K562 (cell line): ENCODE measurements around the gene KCTD11. TPM values are rescaled to one million over a fixed set of nuclear protein-coding genes. Genes with fewer than 3 reads are reported as not detected.

Experiments used
- ATAC-seq: fragments of 200-7000 bp; cut with Tn5 transposase; 3 replicates; pipeline ENCODE4 v1.9.1; 2020; ENCODE audit warnings: moderate library complexity
- BruUV-seq: library from RNA; stranded (reverse); fragments of 400-500 nt; replicated peaks from 2 replicates; lab custom pipeline; 2021; lab: Mats Ljungman, UMichigan
- CTCF ChIA-PET: fragments of 300-600 bp; formaldehyde crosslinking; extraction: SDS; loops from one replicate; lab custom pipeline; 2021; ENCODE audit warnings: low intra/inter-chr PET ratio; lab: Yijun Ruan, JAX
- POLR2A ChIA-PET: fragments of 300-600, 350-650 bp; sonication (Branson Sonifier 250); formaldehyde crosslinking; extraction: SDS; loops from one replicate; lab custom pipeline; 2021; ENCODE audit warnings: antibody characterized with exemption, inconsistent platforms; lab: Yijun Ruan, JAX
- DNase-seq, 4 experiments: peaks; one replicate each; pipeline versions ENCODE4 v3.0.0 to v3.0.0-alpha.2; 2011 to 2018; ENCODE audit warnings: low spot score in 3 of 4, mixed read lengths in 3 of 4; ENCODE audit errors: extremely low read depth in 1 of 4
- FAIRE-seq: peaks from 2 replicates; lab custom pipeline; 2011; peaks lifted over from hg19 to GRCh38; lab: Jason Lieb, UNC
- H2AFZ ChIP-seq: 2 replicates; pipeline ENCODE4 v1.6.0; 2011; ENCODE audit warnings: low read depth, low read length, control low read depth, inconsistent platforms
- H3K27ac ChIP-seq: fragments of 200-600 bp; 3 replicates; pipeline ENCODE4 v1.8.0; 2011; ENCODE audit warnings: low read depth, mild to moderate bottlenecking, control low read depth, inconsistent platforms, low read length, moderate library complexity, mixed read lengths; ENCODE audit errors: extremely low read depth
- H3K27me3 ChIP-seq, 2 experiments: fragments of 300-600 bp in 1 of 2; 2 replicates in 1 of 2; 3 replicates in 1 of 2; pipeline versions ENCODE4 v1.6.0 to v1.8.0; 2011; ENCODE audit warnings: inconsistent platforms in 2 of 2, low read length in 2 of 2, mild to moderate bottlenecking in 1 of 2, mixed read lengths in 1 of 2, moderate library complexity in 1 of 2; ENCODE audit not compliant: control insufficient read depth in 2 of 2, insufficient read depth in 2 of 2
- H3K36me3 ChIP-seq: fragments of 300-600 bp; 3 replicates; pipeline ENCODE4 v1.8.0; 2011; ENCODE audit warnings: mild to moderate bottlenecking, low read length, inconsistent platforms; ENCODE audit not compliant: control insufficient read depth, insufficient read depth
- H3K4me1 ChIP-seq, 2 experiments: fragments of 200-600 bp in 1 of 2; replicated peaks in 1 of 2; 2 replicates in 1 of 2; 3 replicates in 1 of 2; pipeline versions ENCODE4 v1.5.1 to v1.8.0; 2011; ENCODE audit warnings: inconsistent platforms in 2 of 2, low read length in 2 of 2, mild to moderate bottlenecking in 1 of 2, mixed read lengths in 1 of 2, moderate library complexity in 1 of 2; ENCODE audit not compliant: control insufficient read depth in 2 of 2, insufficient read depth in 2 of 2
- H3K4me2 ChIP-seq: 2 replicates; pipeline ENCODE4 v1.6.1; 2011; ENCODE audit warnings: low read length, control low read depth, inconsistent platforms, mixed read lengths; ENCODE audit not compliant: insufficient read depth
- H3K4me3 ChIP-seq: fragments of 200-600 bp; sonication (generic), shearing (Covaris generic); 2 replicates; pipeline ENCODE4 v1.5.1; 2016; ENCODE audit warnings: control low read depth, inconsistent platforms
- H3K79me2 ChIP-seq: fragments of 200-600 bp; 3 replicates; pipeline ENCODE4 v1.8.0; 2011; ENCODE audit warnings: low read length, inconsistent platforms; ENCODE audit not compliant: control insufficient read depth, insufficient read depth
- H3K9ac ChIP-seq, 2 experiments: 2 replicates each; pipeline versions ENCODE4 v1.6.0 to v1.6.1; 2011; ENCODE audit warnings: low read depth in 2 of 2, low read length in 2 of 2, control low read depth in 1 of 2, inconsistent platforms in 1 of 2, mild to moderate bottlenecking in 1 of 2, mixed read lengths in 1 of 2; ENCODE audit not compliant: insufficient read depth in 1 of 2
- H3K9me1 ChIP-seq: one replicate; pipeline ENCODE4 v1.6.0; 2011; ENCODE audit warnings: inconsistent platforms, mild to moderate bottlenecking, low read length, moderate library complexity; ENCODE audit not compliant: control insufficient read depth, insufficient read depth
- H3K9me3 ChIP-seq: replicated peaks from 2 replicates; pipeline ENCODE4 v1.5.1; 2011; ENCODE audit warnings: low read depth, low read length, inconsistent platforms; ENCODE audit not compliant: control insufficient read depth, insufficient read depth
- H4K20me1 ChIP-seq: replicated peaks from 2 replicates; pipeline ENCODE4 v1.6.1; 2011; ENCODE audit warnings: low read length, inconsistent platforms, mixed read lengths; ENCODE audit not compliant: control insufficient read depth, insufficient read depth
- ARID1B ChIP-seq: fragments of 450-650 bp; IDR thresholded peaks from 2 replicates; pipeline ENCODE4 v1.6.1; 2016; ENCODE audit warnings: antibody characterized with exemption, mild to moderate bottlenecking, inconsistent platforms
- CBX5 ChIP-seq: IDR thresholded peaks from 2 replicates; pipeline ENCODE4 v1.6.1; 2014; ENCODE audit warnings: low read depth, borderline replicate concordance
- CCNT2 ChIP-seq: IDR thresholded peaks from 2 replicates; pipeline ENCODE4 v1.6.1; 2011; ENCODE audit warnings: borderline replicate concordance, low read depth, mild to moderate bottlenecking, moderate library complexity, mixed read lengths, low read length; ENCODE audit not compliant: insufficient read length; ENCODE audit errors: extremely low read depth
- CTBP1 ChIP-seq: fragments of 450-650 bp; IDR thresholded peaks from 2 replicates; pipeline ENCODE4 v1.6.1; 2016; ENCODE audit warnings: borderline replicate concordance
- HDAC2 ChIP-seq: fragments of 450-650 bp; IDR thresholded peaks from 2 replicates; pipeline ENCODE4 v1.6.1; 2016; ENCODE audit warnings: mild to moderate bottlenecking
- PML ChIP-seq: IDR thresholded peaks from 2 replicates; pipeline ENCODE4 v1.6.1; 2012; ENCODE audit warnings: low read length, inconsistent platforms
- RNF219 ChIP-seq: fragments of 250-450 bp; sonication (Bioruptor Pico); IDR thresholded peaks from 2 replicates; pipeline ENCODE4 v1.5.0; 2022; ENCODE audit warnings: mild to moderate bottlenecking
- SAFB2 ChIP-seq: fragments of 200-400 bp; formaldehyde crosslinking; IDR thresholded peaks from 2 replicates; pipeline ENCODE4 v1.6.1; 2018; ENCODE audit warnings: borderline replicate concordance, low read length, low read depth, moderate library complexity; ENCODE audit not compliant: severe bottlenecking
- TCF3 ChIP-seq: sonication (generic); formaldehyde crosslinking; IDR thresholded peaks from 2 replicates; pipeline ENCODE4 v1.4.0; 2020; ENCODE audit warnings: mild to moderate bottlenecking, missing genetic modification reagents
- ZBTB17 ChIP-seq: fragments of 450-650 bp; formaldehyde crosslinking; IDR thresholded peaks from 2 replicates; pipeline ENCODE4 v1.4.0; 2020; ENCODE audit warnings: mild to moderate bottlenecking
- ZNF175 ChIP-seq: fragments of 200-800 bp; sonication (Bioruptor generic); IDR thresholded peaks from 2 replicates; pipeline ENCODE4 v1.6.1; 2016; ENCODE audit warnings: low read depth, mild to moderate bottlenecking, missing genetic modification characterization, missing compliant biosample characterization
- ZNF395 ChIP-seq: fragments of 200-800 bp; sonication (Bioruptor generic); IDR thresholded peaks from 2 replicates; pipeline ENCODE4 v1.6.1; 2017; ENCODE audit warnings: missing genetic modification characterization, missing compliant biosample characterization
- ZNF561 ChIP-seq: fragments of 450-650 bp; formaldehyde crosslinking; conservative IDR thresholded peaks from 2 replicates; pipeline ENCODE4 v1.4.0; 2020; ENCODE audit warnings: mild to moderate bottlenecking, moderate library complexity
- ZZZ3 ChIP-seq: fragments of 450-650 bp; IDR thresholded peaks from 2 replicates; pipeline ENCODE4 v1.6.1; 2016; ENCODE audit warnings: antibody characterized with exemption, mild to moderate bottlenecking, moderate library complexity
- WGBS: fragments of 100-300 bp; shearing (Covaris generic); methylation state at CpG from one replicate; pipeline ENCODE4 v1.1.6; 2016; ENCODE audit warnings: low coverage, mixed read lengths; ENCODE audit not compliant: insufficient coverage; ENCODE audit errors: missing lambda C conversion rate; 5-methylcytosine and 5-hydroxymethylcytosine counted together
- in situ Hi-C: fragments of 300-500 bp; cut with MboI; formaldehyde crosslinking; loops from 4 replicates; pipeline ENCODE4 v1.15.0; 2018; ENCODE audit warnings: inconsistent platforms, mixed read lengths
- intact Hi-C: fragments of 100-400 bp; cut with micrococcal nuclease; formaldehyde crosslinking; loops from 2 replicates; pipeline ENCODE4 v1.14.2; 2022
- polyA plus RNA-seq, 8 experiments: library from polyadenylated mRNA; depleted of rRNA in 4 of 8; stranded (reverse) in 5 of 8; unstranded in 3 of 8; fragments of >200 nt; fragmentation: Nextera tagmentation in 2 of 8; fragmentation: Illumina TruSeq in 1 of 8; extraction: Ambion mirVana in 2 of 8; extraction: Trizol in 1 of 8; gene quantifications; 2 replicates each; pipeline versions ENCODE4 v1.2.1 to v1.2.3, GENCODE V29; 2011 to 2014; ENCODE audit warnings: inconsistent platforms in 1 of 8, missing spikeins in 1 of 8
- total RNA-seq, 7 experiments: library from RNA; depleted of rRNA in 6 of 7; stranded (reverse); fragments of >200 nt in 6 of 7; fragmentation: Illumina TruSeq in 2 of 7; extraction: Trizol in 2 of 7; gene quantifications; 2 replicates each; pipeline versions ENCODE4 v1.2.1 to v1.2.3, GENCODE V29; 2011 to 2021; ENCODE audit warnings: low replicate concordance in 1 of 7
- TF ChIP-seq, protein P1 (sequence below): fragments of 250-450 bp; sonication (Bioruptor Pico); IDR thresholded peaks from 2 replicates; pipeline ENCODE4 v1.4.0; 2020; ENCODE audit warnings: borderline replicate concordance
- TF ChIP-seq, protein P2 (sequence below): fragments of 250-450 bp; sonication (Bioruptor Pico); IDR thresholded peaks from 2 replicates; pipeline ENCODE4 v1.8.0; 2022; ENCODE audit warnings: moderate library complexity, mild to moderate bottlenecking, inconsistent platforms

KCTD11 gene
- total and polyA plus RNA-seq, 9 of the 15 experiments (the other 6 are each of a cell fraction or from before 2014, with no cell fraction given), result 0.01 to 3.2 (median 2.5) TPM; not detected in 1

DNA sequence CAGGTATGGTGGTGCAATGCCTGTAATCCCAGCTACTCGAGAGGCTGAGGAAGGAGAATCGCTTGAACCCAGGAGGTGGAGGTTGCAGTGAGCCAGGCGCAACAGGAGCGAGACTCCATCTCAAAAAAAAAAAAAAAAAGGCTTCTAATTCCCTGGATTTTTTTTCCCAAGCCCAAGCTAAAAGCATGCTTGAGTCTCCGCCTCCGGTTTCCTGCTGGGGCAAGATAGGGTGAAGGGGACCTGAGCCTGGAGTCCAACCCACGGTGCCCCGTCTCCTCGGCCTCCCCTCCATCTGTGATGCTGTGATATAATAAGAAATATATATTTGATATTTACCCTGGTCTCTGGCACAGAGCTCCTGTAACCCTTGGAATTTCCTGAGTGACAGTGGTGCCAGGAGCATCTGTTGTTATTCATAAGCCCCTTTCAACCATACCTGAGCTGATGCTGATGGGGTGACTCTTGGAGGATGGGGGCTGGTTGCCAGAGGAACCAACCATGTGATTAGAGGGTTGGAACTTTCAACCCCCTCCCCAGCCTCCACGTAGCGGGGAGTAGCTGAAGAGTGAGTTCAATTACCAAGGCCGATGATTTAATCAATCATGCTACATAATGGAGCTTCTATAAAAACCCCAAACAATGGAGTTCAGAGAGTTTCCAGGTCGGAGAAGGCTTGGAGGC, 16.1 kb downstream of the KCTD11 start:
- Histone ChIP-seq H3K4me1 (no peaks in the 10 kb centered on the region; a peak in 1 of 5 replicates), H3K27ac (no peak overlapping the region), H3K9ac (no peak overlapping the region), H3K4me2 (no peak overlapping the region), H3K79me2 (no peaks in the 10 kb centered on the region), H3K9me1 (no peaks in the 10 kb centered on the region), H3K4me3 (no peak overlapping the region), H2AFZ (no peak overlapping the region), H3K9me3 (no peaks in the 10 kb centered on the region), H3K36me3 (no peaks in the 10 kb centered on the region), H4K20me1 (no peaks in the 10 kb centered on the region), H3K27me3 (peaks cover 3 to 4% of the 10 kb centered on the region in 2 experiments; a peak in 1 of 5 replicates)
- DNase-seq (no peak), ATAC-seq (no peak), FAIRE-seq (no peak)
- 11% methylated on average over 10 of the region's 13 CpGs for WGBS
- TF ChIP-seq ZZZ3 (no peak), HDAC2 (no peak), CBX5 (no peak), ZBTB17 (CRISPR knock-in tag) (no peak), PML (no peak), SAFB2 (no peak), CCNT2 (no peak), ZNF175 (CRISPR knock-in tag) (no peak), RNF219 (CRISPR knock-in tag) (no peak), ZNF395 (CRISPR knock-in tag) (no peak), CTBP1 (no peak), ZNF561 (CRISPR knock-in tag) (no peak), ARID1B (no peak), TCF3 (CRISPR knock-in tag) (no peak)
- TF ChIP-seq, protein P1, sequence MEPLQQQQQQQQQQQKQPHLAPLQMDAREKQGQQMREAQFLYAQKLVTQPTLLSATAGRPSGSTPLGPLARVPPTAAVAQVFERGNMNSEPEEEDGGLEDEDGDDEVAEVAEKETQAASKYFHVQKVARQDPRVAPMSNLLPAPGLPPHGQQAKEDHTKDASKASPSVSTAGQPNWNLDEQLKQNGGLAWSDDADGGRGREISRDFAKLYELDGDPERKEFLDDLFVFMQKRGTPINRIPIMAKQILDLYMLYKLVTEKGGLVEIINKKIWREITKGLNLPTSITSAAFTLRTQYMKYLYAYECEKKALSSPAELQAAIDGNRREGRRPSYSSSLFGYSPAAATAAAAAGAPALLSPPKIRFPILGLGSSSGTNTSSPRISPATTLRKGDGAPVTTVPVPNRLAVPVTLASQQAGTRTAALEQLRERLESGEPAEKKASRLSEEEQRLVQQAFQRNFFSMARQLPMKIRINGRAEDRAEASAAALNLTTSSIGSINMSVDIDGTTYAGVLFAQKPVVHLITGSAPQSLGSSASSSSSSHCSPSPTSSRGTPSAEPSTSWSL (CRISPR knock-in tag), result no peak
- TF ChIP-seq, protein P2, sequence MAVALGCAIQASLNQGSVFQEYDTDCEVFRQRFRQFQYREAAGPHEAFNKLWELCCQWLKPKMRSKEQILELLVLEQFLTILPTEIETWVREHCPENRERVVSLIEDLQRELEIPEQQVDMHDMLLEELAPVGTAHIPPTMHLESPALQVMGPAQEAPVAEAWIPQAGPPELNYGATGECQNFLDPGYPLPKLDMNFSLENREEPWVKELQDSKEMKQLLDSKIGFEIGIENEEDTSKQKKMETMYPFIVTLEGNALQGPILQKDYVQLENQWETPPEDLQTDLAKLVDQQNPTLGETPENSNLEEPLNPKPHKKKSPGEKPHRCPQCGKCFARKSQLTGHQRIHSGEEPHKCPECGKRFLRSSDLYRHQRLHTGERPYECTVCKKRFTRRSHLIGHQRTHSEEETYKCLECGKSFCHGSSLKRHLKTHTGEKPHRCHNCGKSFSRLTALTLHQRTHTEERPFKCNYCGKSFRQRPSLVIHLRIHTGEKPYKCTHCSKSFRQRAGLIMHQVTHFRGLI (CRISPR knock-in tag), result no peak
- intact Hi-C loops (no loop called here), in situ Hi-C loops (no loop called here)
- CTCF ChIA-PET, result no interaction called here
- BruUV-seq, result no TSS peak
- POLR2A ChIA-PET, result interaction anchor here (0.5 to 1.1 kb wide), 5 partner anchors 12 to 246 kb away, joined by 3 to 4 read pairs (median 3); partner anchors contain the start of gene POLR2A
